ENCODE data around the gene TRAF3IP1. TPM values are rescaled to one million over a fixed set of nuclear protein-coding genes. Genes with fewer than 3 reads are reported as not detected.

The TRAF3IP1 gene
- total RNA-seq, 1 donor from 2014 or later, result 19.3 TPM

DNA sequence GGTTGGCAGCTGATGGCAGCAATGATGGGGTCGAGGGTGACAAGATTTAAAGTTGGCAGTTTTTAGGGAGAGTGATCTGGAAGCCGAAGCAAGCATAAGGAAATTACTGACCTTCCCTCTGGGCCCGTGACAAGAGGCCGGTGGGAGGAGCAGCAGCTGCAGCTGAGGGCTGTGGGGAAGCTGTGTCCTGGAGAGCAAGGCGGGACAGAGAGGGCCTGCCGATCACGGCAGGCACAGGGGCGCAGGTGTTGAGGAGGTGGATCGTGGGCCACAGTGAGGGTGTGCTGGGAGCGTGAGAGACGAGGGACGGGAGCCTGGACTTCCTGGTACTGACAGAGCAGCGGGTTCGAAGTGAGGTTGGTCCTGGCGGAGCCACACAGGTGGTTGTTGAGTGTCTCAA is 31.0 kb downstream of the TRAF3IP1 start:
- H3K4me1 Mint-ChIP-seq, result no peaks in the 10 kb centered on the region
- H3K36me3 Mint-ChIP-seq (ENCODE audit: low read depth), result peaks cover 6% of the 10 kb centered on the region
- no peak for DNase-seq (ENCODE audit: low read depth, low spot score)
- no peak overlapping the region for H3K27ac Mint-ChIP-seq (ENCODE audit: unreplicated experiment)
- no peak overlapping the region for H3K4me3 Mint-ChIP-seq
- H3K9me3 Mint-ChIP-seq, result no peaks in the 10 kb centered on the region
- no peaks in the 10 kb centered on the region for H3K27me3 Mint-ChIP-seq (ENCODE audit: low read depth)
- TF ChIP-seq, protein P1, sequence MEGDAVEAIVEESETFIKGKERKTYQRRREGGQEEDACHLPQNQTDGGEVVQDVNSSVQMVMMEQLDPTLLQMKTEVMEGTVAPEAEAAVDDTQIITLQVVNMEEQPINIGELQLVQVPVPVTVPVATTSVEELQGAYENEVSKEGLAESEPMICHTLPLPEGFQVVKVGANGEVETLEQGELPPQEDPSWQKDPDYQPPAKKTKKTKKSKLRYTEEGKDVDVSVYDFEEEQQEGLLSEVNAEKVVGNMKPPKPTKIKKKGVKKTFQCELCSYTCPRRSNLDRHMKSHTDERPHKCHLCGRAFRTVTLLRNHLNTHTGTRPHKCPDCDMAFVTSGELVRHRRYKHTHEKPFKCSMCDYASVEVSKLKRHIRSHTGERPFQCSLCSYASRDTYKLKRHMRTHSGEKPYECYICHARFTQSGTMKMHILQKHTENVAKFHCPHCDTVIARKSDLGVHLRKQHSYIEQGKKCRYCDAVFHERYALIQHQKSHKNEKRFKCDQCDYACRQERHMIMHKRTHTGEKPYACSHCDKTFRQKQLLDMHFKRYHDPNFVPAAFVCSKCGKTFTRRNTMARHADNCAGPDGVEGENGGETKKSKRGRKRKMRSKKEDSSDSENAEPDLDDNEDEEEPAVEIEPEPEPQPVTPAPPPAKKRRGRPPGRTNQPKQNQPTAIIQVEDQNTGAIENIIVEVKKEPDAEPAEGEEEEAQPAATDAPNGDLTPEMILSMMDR (conservative IDR thresholded peaks at IDR 0.05), result no peak

DNA sequence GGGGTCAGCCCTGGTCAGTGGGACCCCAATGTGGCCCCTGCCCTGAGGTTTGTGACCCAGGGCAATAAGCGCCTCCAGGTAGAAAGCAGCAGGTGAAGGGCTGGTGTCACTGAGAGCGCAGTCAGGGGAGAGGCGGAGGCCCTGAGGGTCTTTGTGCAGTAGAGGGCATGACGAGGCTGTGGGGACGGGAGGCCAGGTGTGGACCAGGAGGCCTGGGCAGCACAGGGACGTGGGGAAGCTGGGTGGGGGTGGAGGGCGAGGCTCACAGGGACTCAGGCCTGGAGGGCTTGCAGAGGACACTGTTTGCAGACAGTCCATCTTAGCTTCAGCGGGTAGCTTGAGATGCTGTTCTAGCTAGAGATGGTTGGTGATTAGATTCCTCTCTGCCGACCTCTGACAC is 32.0 kb downstream of the TRAF3IP1 start:
- H3K27me3 Mint-ChIP-seq (ENCODE audit: low read depth), result no peaks in the 10 kb centered on the region
- no peaks in the 10 kb centered on the region for H3K4me1 Mint-ChIP-seq
- H3K27ac Mint-ChIP-seq (ENCODE audit: unreplicated experiment), result no peak overlapping the region
- no peaks in the 10 kb centered on the region for H3K9me3 Mint-ChIP-seq
- H3K36me3 Mint-ChIP-seq (ENCODE audit: low read depth), result peaks cover 6% of the 10 kb centered on the region
- no peak for DNase-seq (ENCODE audit: low read depth, low spot score)
- TF ChIP-seq, protein P1 (conservative IDR thresholded peaks at IDR 0.05), result no peak
- H3K4me3 Mint-ChIP-seq, result no peak overlapping the region

DNA sequence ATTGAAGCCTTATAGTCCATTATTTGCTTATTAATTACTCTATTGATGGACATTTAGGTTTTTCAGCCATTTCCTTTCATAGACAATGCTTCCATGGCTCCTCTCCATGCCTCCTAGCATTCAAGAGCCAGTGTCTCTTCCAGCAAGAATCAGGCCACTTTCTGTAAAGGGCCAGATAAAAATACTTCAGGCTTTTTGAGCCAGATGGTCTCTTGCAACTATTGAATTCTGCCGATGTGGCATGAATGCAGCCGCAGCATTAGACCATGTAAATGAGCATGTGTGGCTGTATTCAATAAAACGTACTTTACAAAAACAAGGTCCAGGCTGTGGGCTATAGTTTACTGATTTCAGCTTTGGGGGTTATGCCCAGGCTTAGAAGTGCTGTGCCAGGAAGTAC is 38.5 kb downstream of the TRAF3IP1 start:
- H3K36me3 Mint-ChIP-seq (ENCODE audit: low read depth), result peaks cover 22% of the 10 kb centered on the region
- H3K4me1 Mint-ChIP-seq, result no peaks in the 10 kb centered on the region
- no peaks in the 10 kb centered on the region for H3K9me3 Mint-ChIP-seq

DNA sequence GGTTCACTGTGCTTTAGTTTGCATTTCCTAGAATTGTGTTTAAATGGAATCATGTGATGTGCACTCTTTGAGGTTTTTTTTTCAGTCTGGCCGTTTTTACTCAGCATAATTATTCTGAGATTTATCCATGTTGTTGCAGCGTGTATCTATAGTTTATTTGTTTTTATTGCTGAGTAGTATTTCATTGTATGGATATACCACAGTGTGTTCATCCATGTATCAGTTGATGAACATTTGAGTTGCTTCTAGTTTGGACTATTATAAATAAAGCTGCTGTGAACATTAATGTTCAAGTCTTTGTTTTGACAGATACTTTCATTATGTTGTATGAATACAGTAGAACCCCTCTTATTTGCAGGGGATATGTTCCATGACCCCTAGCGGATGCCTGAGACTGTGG is 39.1 kb downstream of the TRAF3IP1 start:
- Mint-ChIP-seq H3K36me3 (ENCODE audit: low read depth) (peaks cover 22% of the 10 kb centered on the region), H3K9me3 (no peaks in the 10 kb centered on the region), H3K27me3 (ENCODE audit: low read depth) (no peaks in the 10 kb centered on the region), H3K4me1 (no peaks in the 10 kb centered on the region), H3K4me3 (no peak overlapping the region), H3K27ac (ENCODE audit: unreplicated experiment) (no peak overlapping the region)
- TF ChIP-seq, protein P1 (conservative IDR thresholded peaks at IDR 0.05), result no peak
- no peak for DNase-seq (ENCODE audit: low read depth, low spot score)

More for the DNA sequence above, 38.5 kb downstream of the TRAF3IP1 start:
- TF ChIP-seq, protein P1 (conservative IDR thresholded peaks at IDR 0.05), result no peak
- DNase-seq (ENCODE audit: low read depth, low spot score), result no peak
- H3K27me3 Mint-ChIP-seq (ENCODE audit: low read depth), result no peaks in the 10 kb centered on the region
- H3K4me3 Mint-ChIP-seq, result no peak overlapping the region
- no peak overlapping the region for H3K27ac Mint-ChIP-seq (ENCODE audit: unreplicated experiment)

DNA sequence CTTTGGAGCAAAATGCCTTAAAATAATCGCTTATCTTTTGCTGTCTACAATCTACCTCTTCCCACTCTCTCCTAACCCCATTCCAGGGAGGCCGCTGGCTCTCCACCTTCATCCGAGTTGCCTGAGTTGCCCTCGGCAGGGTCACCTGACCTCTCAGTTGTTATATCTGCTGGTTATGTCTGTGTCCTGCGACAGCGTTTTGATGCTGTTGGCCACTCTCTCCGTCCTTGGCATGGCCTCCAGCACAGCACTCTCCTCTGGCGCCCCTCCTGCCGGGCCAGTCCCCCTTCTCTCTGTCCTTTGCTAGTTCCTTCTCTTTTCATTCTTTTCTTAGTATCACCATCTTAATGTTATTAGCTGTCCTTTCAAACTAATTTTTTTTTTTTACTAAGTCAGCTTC is 41.6 kb downstream of the TRAF3IP1 start:
- H3K36me3 Mint-ChIP-seq (ENCODE audit: low read depth), result peaks cover 22% of the 10 kb centered on the region
- H3K9me3 Mint-ChIP-seq, result no peaks in the 10 kb centered on the region
- no peak overlapping the region for H3K4me3 Mint-ChIP-seq
- H3K27me3 Mint-ChIP-seq (ENCODE audit: low read depth), result no peaks in the 10 kb centered on the region
- TF ChIP-seq, protein P1 (conservative IDR thresholded peaks at IDR 0.05), result no peak
- H3K4me1 Mint-ChIP-seq, result no peaks in the 10 kb centered on the region
- H3K27ac Mint-ChIP-seq (ENCODE audit: unreplicated experiment), result no peak overlapping the region
- DNase-seq (ENCODE audit: low read depth, low spot score), result no peak

DNA sequence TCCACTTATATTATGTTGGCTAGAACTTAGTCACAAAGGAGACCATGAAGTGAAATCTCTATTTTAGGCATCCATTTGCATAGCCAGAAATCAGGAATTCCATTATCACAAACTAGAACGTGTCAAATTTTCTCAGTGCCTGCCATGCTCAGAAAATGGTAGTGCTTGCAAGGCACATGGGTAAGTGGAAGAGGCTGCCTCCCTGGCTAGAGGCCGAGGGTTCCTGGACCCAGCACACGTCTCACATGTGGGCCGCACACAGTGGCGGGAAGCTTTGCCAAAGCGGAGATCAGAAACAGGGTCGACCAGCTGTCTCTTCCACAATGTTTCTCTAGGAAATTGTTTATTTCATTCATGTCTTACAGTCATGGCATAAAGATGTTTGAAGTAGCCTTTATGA is 42.3 kb downstream of the TRAF3IP1 start:
- peaks cover 22% of the 10 kb centered on the region for H3K36me3 Mint-ChIP-seq (ENCODE audit: low read depth)
- H3K9me3 Mint-ChIP-seq, result no peaks in the 10 kb centered on the region
- DNase-seq (ENCODE audit: low read depth, low spot score), result no peak
- TF ChIP-seq, protein P1 (conservative IDR thresholded peaks at IDR 0.05), result no peak
- no peaks in the 10 kb centered on the region for H3K4me1 Mint-ChIP-seq
- no peak overlapping the region for H3K27ac Mint-ChIP-seq (ENCODE audit: unreplicated experiment)
- no peak overlapping the region for H3K4me3 Mint-ChIP-seq
- H3K27me3 Mint-ChIP-seq (ENCODE audit: low read depth), result no peaks in the 10 kb centered on the region
